Liver (tissue), 9 donors: ENCODE data around the gene ZC3H6. TPM values are rescaled to one million over a fixed set of nuclear protein-coding genes. Genes with fewer than 3 reads are reported as not detected.

Experiments
- DNase-seq: peaks from one replicate; pipeline ENCODE4 v3.0.0-alpha.2; 2017; ENCODE audit warnings: low spot score
- H3K27ac ChIP-seq, 2 donors: one replicate each; pipeline ENCODE4 v1.7.0; 2013; ENCODE audit warnings: inconsistent platforms in 2 of 2, low read length in 2 of 2, control low read depth in 1 of 2, low read depth in 1 of 2, mild to moderate bottlenecking in 1 of 2
- H3K27me3 ChIP-seq, 4 donors: one replicate each; pipeline versions ENCODE4 v1.6.1 to v1.7.0; 2013; ENCODE audit warnings: low read length in 3 of 4, inconsistent platforms in 1 of 4, mild to moderate bottlenecking in 1 of 4, moderate library complexity in 1 of 4; ENCODE audit not compliant: control insufficient read depth in 4 of 4, insufficient read depth in 4 of 4
- H3K36me3 ChIP-seq, 4 donors: one replicate each; pipeline versions ENCODE4 v1.6.1 to v1.7.0; 2013; ENCODE audit warnings: low read length in 3 of 4, mild to moderate bottlenecking in 3 of 4, low read depth in 1 of 4, moderate library complexity in 1 of 4; ENCODE audit not compliant: control insufficient read depth in 4 of 4, insufficient read depth in 3 of 4
- H3K4me1 ChIP-seq, 4 donors: one replicate each; pipeline versions ENCODE4 v1.6.1 to v1.7.0; 2013; ENCODE audit warnings: low read length in 3 of 4, mild to moderate bottlenecking in 3 of 4, moderate library complexity in 1 of 4; ENCODE audit not compliant: control insufficient read depth in 4 of 4, insufficient read depth in 4 of 4
- H3K4me3 ChIP-seq, 3 donors: one replicate each; pipeline versions ENCODE4 v1.6.1 to v1.7.0; 2013; ENCODE audit warnings: low read length in 3 of 3, control low read depth in 1 of 3, low read depth in 1 of 3, mild to moderate bottlenecking in 1 of 3
- H3K9ac ChIP-seq, 2 donors: one replicate each; pipeline ENCODE4 v1.7.0; 2013; ENCODE audit warnings: low read length in 2 of 2, mild to moderate bottlenecking in 2 of 2, moderate library complexity in 2 of 2, control low read depth in 1 of 2, low read depth in 1 of 2
- H3K9me3 ChIP-seq, 4 donors: one replicate each; pipeline versions ENCODE4 v1.6.1 to v1.7.0; 2013; ENCODE audit warnings: low read length in 3 of 4; ENCODE audit not compliant: control insufficient read depth in 4 of 4
- EGR1 ChIP-seq, 2 donors: IDR thresholded peaks; 2 replicates each; pipeline ENCODE4 v1.6.1; 2016 to 2018; ENCODE audit warnings: antibody characterized with exemption in 2 of 2, low read depth in 2 of 2
- FOXA1 ChIP-seq: IDR thresholded peaks from 2 replicates; pipeline ENCODE4 v1.6.1; 2016; ENCODE audit warnings: antibody characterized with exemption
- FOXA2 ChIP-seq: IDR thresholded peaks from 2 replicates; pipeline ENCODE4 v1.6.1; 2016; ENCODE audit warnings: antibody characterized with exemption
- GABPA ChIP-seq, 2 donors: IDR thresholded peaks in 1 of 2; conservative IDR thresholded peaks in 1 of 2; 2 replicates each; pipeline ENCODE4 v1.6.1; 2016; ENCODE audit warnings: antibody characterized with exemption in 2 of 2, mild to moderate bottlenecking in 1 of 2, moderate library complexity in 1 of 2
- HNF4A ChIP-seq, 2 donors: conservative IDR thresholded peaks; 2 replicates each; pipeline ENCODE4 v1.6.1; 2016; ENCODE audit warnings: antibody characterized with exemption in 2 of 2, mild to moderate bottlenecking in 2 of 2
- JUND ChIP-seq, 2 donors: IDR thresholded peaks; 2 replicates each; pipeline ENCODE4 v1.6.1; 2016; ENCODE audit warnings: antibody characterized with exemption in 2 of 2
- NR2F2 ChIP-seq: IDR thresholded peaks from 2 replicates; pipeline ENCODE4 v1.6.1; 2016; ENCODE audit warnings: antibody characterized with exemption
- RAD21 ChIP-seq, 2 donors: IDR thresholded peaks; 2 replicates each; pipeline ENCODE4 v1.6.1; 2016; ENCODE audit warnings: antibody characterized with exemption in 2 of 2, mild to moderate bottlenecking in 2 of 2
- RXRA ChIP-seq, 2 donors: IDR thresholded peaks; 2 replicates each; pipeline ENCODE4 v1.6.1; 2017 to 2018; ENCODE audit warnings: antibody characterized with exemption in 2 of 2, mild to moderate bottlenecking in 1 of 2
- SP1 ChIP-seq: IDR thresholded peaks from 2 replicates; pipeline ENCODE4 v1.6.1; 2018; ENCODE audit warnings: antibody characterized with exemption, mild to moderate bottlenecking
- TAF1 ChIP-seq: conservative IDR thresholded peaks from 2 replicates; pipeline ENCODE4 v1.6.1; 2016; ENCODE audit warnings: antibody characterized with exemption, mild to moderate bottlenecking
- YY1 ChIP-seq: IDR thresholded peaks from 2 replicates; pipeline ENCODE4 v1.6.1; 2016; ENCODE audit warnings: antibody characterized with exemption, mild to moderate bottlenecking
- WGBS: extraction: QIAGEN DNeasy Blood & Tissue Kit; methylation state at CpG from one replicate; pipeline ENCODE4 v1.1.7; 2013; 5-methylcytosine and 5-hydroxymethylcytosine counted together
- polyA plus RNA-seq, 2 donors: library from polyadenylated mRNA; stranded (reverse) in 1 of 2; unstranded in 1 of 2; fragments of 200-250 nt in 1 of 2; fragments of >200 nt in 1 of 2; fragmentation: Nextera tagmentation in 1 of 2; extraction: Ambion mirVana in 1 of 2; gene quantifications; one replicate each; pipeline versions ENCODE4 v1.2.1 to v1.2.3, GENCODE V29; 2013 to 2015
- total RNA-seq, 2 donors: library from RNA; depleted of rRNA; stranded (reverse); fragments of >200 nt; gene quantifications; one replicate each; pipeline ENCODE4 v1.2.3, GENCODE V29; 2014
- TF ChIP-seq, protein P1 (sequence below): IDR thresholded peaks from 2 replicates; pipeline ENCODE4 v1.6.1; 2016; ENCODE audit warnings: antibody characterized with exemption
- TF ChIP-seq, protein P2 (sequence below): IDR thresholded peaks from 2 replicates; pipeline ENCODE4 v1.6.1; 2016; ENCODE audit warnings: antibody characterized with exemption, mild to moderate bottlenecking
- TF ChIP-seq, protein P3 (sequence below): IDR thresholded peaks from 2 replicates; pipeline ENCODE4 v1.6.1; 2016; ENCODE audit warnings: antibody characterized with exemption
- TF ChIP-seq, protein P4 (sequence below): IDR thresholded peaks from 2 replicates; pipeline ENCODE4 v1.6.1; 2016; ENCODE audit warnings: antibody characterized with exemption
- donor health status: healthy.
- donor health status: healthy.
- donor health status: healthy.
- donor health status: healthy.
- donor health status: healthy.

Gene ZC3H6
- total and polyA plus RNA-seq, 4 donors = 0.32 to 5.8 (median 2.3) TPM

DNA sequence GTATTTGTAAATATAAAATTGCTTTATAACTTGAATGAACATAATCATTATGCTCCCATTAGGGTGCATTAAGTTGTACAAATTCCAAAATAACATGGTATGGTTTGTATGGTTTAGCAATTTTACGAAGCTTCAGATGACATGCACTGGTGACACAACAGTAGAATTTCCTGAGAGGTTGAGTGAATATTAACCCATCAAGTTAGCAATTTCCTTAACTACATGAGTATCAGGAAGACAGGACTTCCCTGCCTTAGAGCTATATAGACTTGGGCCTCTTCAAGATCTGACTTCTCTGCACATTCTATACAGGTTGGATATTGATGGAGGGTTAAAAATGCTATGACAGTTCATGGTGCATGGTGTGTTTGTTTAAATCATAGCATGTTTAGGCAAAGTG lies 60.2 kb downstream of the ZC3H6 start:
- H3K9ac ChIP-seq = no peak overlapping the region
- no peak overlapping the region for H3K27ac ChIP-seq
- 93% methylated on average over 1 of the region's 1 CpG for WGBS

DNA sequence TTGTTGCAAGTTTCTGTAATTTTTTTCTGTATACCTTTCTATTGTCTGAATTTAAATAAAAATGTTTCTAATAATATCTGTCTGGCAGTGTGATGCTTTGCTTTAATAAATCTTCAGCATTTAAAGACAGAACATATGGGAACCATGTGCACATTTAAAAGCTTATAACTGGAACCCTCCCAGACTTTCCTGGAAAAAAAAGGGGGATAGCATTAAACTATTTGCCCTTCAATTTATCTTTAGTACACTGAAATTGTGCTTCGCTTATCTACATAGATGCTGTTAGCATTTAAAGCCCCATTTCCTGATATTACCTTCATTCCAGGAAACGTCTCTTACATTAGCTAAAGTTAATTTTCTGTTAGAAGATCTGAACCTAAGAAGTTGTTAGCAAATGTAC lies 64.6 kb downstream of the ZC3H6 start:
- DNase-seq = no peak
- H3K9ac ChIP-seq = no peak overlapping the region
- TF ChIP-seq YY1 (no peak), RAD21 (IDR thresholded peaks at IDR 0.05) (no peak), EGR1 (IDR thresholded peaks at IDR 0.05; ENCODE audit: low read depth in 2 of 2) (no peak), HNF4A (conservative IDR thresholded peaks at IDR 0.05) (no peak), FOXA1 (no peak), NR2F2 (no peak), JUND (IDR thresholded peaks at IDR 0.05) (no peak)
- TF ChIP-seq, protein P1, sequence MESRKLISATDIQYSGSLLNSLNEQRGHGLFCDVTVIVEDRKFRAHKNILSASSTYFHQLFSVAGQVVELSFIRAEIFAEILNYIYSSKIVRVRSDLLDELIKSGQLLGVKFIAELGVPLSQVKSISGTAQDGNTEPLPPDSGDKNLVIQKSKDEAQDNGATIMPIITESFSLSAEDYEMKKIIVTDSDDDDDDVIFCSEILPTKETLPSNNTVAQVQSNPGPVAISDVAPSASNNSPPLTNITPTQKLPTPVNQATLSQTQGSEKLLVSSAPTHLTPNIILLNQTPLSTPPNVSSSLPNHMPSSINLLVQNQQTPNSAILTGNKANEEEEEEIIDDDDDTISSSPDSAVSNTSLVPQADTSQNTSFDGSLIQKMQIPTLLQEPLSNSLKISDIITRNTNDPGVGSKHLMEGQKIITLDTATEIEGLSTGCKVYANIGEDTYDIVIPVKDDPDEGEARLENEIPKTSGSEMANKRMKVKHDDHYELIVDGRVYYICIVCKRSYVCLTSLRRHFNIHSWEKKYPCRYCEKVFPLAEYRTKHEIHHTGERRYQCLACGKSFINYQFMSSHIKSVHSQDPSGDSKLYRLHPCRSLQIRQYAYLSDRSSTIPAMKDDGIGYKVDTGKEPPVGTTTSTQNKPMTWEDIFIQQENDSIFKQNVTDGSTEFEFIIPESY = no peak
- no peaks in the 10 kb centered on the region for H3K36me3 ChIP-seq
- H3K4me3 ChIP-seq = no peak overlapping the region
- H3K9me3 ChIP-seq = no peaks in the 10 kb centered on the region
- no peaks in the 10 kb centered on the region for H3K27me3 ChIP-seq
- 78% methylated on average over 2 of the region's 2 CpGs for WGBS
- no peaks in the 10 kb centered on the region for H3K4me1 ChIP-seq
- no peak overlapping the region for H3K27ac ChIP-seq

More for the DNA sequence above, 60.2 kb downstream of the ZC3H6 start:
- DNase-seq = no peak
- H3K36me3 ChIP-seq = no peaks in the 10 kb centered on the region
- H3K27me3 ChIP-seq = no peaks in the 10 kb centered on the region
- H3K4me3 ChIP-seq = no peak overlapping the region
- no peaks in the 10 kb centered on the region for H3K9me3 ChIP-seq
- H3K4me1 ChIP-seq = peaks cover 0 to 2% (median 0%) of the 10 kb centered on the region in 4 donors
- TF ChIP-seq EGR1 (IDR thresholded peaks at IDR 0.05; ENCODE audit: low read depth in 2 of 2) = no peak
- TF ChIP-seq, protein P2, sequence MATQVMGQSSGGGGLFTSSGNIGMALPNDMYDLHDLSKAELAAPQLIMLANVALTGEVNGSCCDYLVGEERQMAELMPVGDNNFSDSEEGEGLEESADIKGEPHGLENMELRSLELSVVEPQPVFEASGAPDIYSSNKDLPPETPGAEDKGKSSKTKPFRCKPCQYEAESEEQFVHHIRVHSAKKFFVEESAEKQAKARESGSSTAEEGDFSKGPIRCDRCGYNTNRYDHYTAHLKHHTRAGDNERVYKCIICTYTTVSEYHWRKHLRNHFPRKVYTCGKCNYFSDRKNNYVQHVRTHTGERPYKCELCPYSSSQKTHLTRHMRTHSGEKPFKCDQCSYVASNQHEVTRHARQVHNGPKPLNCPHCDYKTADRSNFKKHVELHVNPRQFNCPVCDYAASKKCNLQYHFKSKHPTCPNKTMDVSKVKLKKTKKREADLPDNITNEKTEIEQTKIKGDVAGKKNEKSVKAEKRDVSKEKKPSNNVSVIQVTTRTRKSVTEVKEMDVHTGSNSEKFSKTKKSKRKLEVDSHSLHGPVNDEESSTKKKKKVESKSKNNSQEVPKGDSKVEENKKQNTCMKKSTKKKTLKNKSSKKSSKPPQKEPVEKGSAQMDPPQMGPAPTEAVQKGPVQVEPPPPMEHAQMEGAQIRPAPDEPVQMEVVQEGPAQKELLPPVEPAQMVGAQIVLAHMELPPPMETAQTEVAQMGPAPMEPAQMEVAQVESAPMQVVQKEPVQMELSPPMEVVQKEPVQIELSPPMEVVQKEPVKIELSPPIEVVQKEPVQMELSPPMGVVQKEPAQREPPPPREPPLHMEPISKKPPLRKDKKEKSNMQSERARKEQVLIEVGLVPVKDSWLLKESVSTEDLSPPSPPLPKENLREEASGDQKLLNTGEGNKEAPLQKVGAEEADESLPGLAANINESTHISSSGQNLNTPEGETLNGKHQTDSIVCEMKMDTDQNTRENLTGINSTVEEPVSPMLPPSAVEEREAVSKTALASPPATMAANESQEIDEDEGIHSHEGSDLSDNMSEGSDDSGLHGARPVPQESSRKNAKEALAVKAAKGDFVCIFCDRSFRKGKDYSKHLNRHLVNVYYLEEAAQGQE = no peak
- TF ChIP-seq RAD21 (IDR thresholded peaks at IDR 0.05) = no peak
- TF ChIP-seq JUND (IDR thresholded peaks at IDR 0.05) = no peak
- no peak for TF ChIP-seq FOXA2
- TF ChIP-seq NR2F2 = no peak
- TF ChIP-seq TAF1 = no peak
- no peak for TF ChIP-seq GABPA (IDR thresholded peaks at IDR 0.05 in 1 of 2, conservative IDR thresholded peaks at IDR 0.05 in 1 of 2)

DNA sequence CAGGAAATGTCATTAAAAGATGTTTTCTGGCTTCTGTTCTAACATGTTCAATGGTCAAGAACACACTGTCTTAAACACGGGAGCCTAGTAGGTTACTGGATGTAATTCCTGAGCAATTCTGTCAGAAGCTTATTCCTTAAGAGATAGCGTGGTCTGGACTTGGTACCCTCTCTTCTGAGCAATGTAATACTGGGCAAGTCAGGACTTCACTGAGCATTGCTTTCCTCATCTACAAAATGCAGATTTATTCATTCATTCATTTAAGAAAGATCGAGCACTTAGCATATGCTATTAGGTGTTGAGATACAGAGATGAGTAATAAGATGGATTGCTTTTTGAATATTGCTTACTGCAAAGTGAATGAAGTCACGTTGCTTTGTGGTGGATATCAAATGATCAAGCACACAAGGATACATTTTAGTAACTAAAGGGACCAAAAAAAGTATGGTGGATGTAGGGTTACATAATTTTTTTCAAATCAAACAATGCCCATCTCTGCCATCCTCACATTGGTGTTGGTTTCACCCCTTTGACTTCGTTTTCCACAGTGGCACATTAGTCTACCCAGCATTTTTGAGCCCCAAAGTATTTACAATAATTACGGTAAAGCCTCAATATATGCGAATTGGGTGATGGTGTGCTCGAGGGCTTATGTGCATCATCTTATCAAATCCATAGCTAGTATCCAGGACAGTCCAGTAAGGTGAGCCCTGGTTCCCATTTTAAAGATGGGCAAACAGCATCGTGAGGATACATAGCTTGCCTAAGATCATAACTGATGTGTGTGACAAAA lies 65.3 kb downstream of the ZC3H6 start:
- Histone ChIP-seq H3K4me3 (no peak overlapping the region), H3K27me3 (no peaks in the 10 kb centered on the region), H3K9ac (no peak overlapping the region), H3K36me3 (no peaks in the 10 kb centered on the region), H3K4me1 (no peaks in the 10 kb centered on the region), H3K9me3 (no peaks in the 10 kb centered on the region), H3K27ac (no peak overlapping the region)
- DNase-seq = no peak
- TF ChIP-seq, protein P3, sequence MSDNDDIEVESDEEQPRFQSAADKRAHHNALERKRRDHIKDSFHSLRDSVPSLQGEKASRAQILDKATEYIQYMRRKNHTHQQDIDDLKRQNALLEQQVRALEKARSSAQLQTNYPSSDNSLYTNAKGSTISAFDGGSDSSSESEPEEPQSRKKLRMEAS = no peak
- TF ChIP-seq, protein P1 = no peak
- TF ChIP-seq JUND (IDR thresholded peaks at IDR 0.05) = no peak
- TF ChIP-seq RAD21 (IDR thresholded peaks at IDR 0.05) = no peak
- no peak for TF ChIP-seq SP1
- TF ChIP-seq HNF4A (conservative IDR thresholded peaks at IDR 0.05) = no peak
- TF ChIP-seq TAF1 = no peak
- no peak for TF ChIP-seq GABPA (IDR thresholded peaks at IDR 0.05 in 1 of 2, conservative IDR thresholded peaks at IDR 0.05 in 1 of 2)
- no peak for TF ChIP-seq EGR1 (IDR thresholded peaks at IDR 0.05; ENCODE audit: low read depth in 2 of 2)
- no peak for TF ChIP-seq FOXA2
- TF ChIP-seq, protein P4, sequence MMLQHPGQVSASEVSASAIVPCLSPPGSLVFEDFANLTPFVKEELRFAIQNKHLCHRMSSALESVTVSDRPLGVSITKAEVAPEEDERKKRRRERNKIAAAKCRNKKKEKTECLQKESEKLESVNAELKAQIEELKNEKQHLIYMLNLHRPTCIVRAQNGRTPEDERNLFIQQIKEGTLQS = no peak
- no peak for TF ChIP-seq NR2F2
- no peak for TF ChIP-seq YY1
- TF ChIP-seq RXRA (IDR thresholded peaks at IDR 0.05) = no peak
- WGBS = 92% methylated on average over 9 of the region's 9 CpGs
